Measurements from ENCODE around the gene ARID3A. TPM values are rescaled to one million over a fixed set of nuclear protein-coding genes. Genes with fewer than 3 reads are reported as not detected.
A peak's percentile ranks its signal among the peaks of the same experiment; 100 is the strongest.

Gene ARID3A
- total and polyA plus RNA-seq, 12 donors: 1.6 to 10.2 (median 7.4) TPM

DNA sequence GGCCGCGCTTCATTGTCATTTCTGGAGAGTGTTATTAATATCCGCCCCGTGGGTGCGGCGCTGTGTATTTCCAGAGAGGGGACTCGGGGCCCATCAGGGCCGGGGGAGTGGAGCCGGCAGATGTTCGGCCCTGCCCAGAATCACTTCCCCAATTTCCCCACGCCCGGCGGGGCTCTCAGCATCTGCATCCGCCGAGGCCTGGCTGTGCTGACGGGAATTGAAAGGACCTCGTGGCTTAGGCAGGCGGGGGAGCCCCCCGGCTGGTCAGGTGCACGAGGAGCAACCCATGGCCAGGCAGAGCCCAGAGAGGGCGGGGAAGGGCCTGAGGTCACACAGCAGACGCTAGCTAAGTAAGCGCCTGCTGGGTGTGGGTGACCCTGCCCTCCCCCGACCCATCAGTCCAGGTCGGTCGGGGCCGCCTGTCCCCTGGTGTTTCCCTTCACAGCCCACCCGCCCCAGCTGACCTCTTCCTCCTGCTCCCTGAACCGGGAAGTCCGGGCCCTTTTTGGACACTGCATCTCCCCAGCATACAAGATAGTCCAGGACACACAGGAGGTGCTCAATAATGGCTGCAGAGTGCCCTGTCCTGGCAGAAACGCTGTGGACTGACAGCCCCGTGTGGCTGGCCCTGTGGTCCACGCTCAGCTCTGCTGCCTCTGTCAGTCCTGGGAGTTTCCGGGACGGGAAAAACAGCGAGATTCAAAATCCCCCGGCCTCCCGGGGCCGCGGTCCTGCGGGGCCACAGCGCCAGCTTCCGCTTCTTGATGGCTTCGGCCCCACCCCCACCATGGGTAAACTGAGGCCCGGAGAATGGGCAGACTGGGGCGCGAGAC is 22.1 kb downstream of the ARID3A start:
- Histone ChIP-seq H3K9me3 (replicated peaks in 1 of 3) (no peaks in the 10 kb centered on the region), H3K27me3 (no peaks in the 10 kb centered on the region), H3K36me3 (replicated peaks in 1 of 2) (no peaks in the 10 kb centered on the region), H3K27ac (peak overlapping the region in 1 of 5 donors; percentile 12), H3K4me3 (no peak overlapping the region), H3K4me1 (replicated peaks in 1 of 2) (peaks cover 0 to 12% of the 10 kb centered on the region in 2 donors)
- TF ChIP-seq CTCF (IDR thresholded peaks at IDR 0.05): no peak
- TF ChIP-seq POLR2A (IDR thresholded peaks at IDR 0.05): no peak
- 83 to 91% (median 86%) methylated on average over 13 to 47 of the region's 47 CpGs for WGBS, 4 donors
- DNase-seq: peak in 5 of 7 donors; percentile 52 to 76 (median 67)
- intact Hi-C loops (cut with DNase I): no loop called here

- Histone ChIP-seq H3K9me3 (replicated peaks in 1 of 3) (no peaks in the 10 kb centered on the region), H3K4me1 (replicated peaks in 1 of 2) (peaks cover 0 to 15% of the 10 kb centered on the region in 2 donors), H3K36me3 (replicated peaks in 1 of 2) (no peaks in the 10 kb centered on the region), H3K4me3 (no peak overlapping the region), H3K27me3 (no peaks in the 10 kb centered on the region), H3K27ac (no peak overlapping the region)
- intact Hi-C loops (cut with DNase I): no loop called here
- no peak for DNase-seq
- 84 to 98% (median 89%) methylated on average over 5 to 25 of the region's 25 CpGs for WGBS, 4 donors
- TF ChIP-seq CTCF (IDR thresholded peaks at IDR 0.05) (no peak), POLR2A (IDR thresholded peaks at IDR 0.05) (no peak)
Measured at GRCh38 chr19:948842-949496, 23.1 kb downstream of the ARID3A start.

DNA sequence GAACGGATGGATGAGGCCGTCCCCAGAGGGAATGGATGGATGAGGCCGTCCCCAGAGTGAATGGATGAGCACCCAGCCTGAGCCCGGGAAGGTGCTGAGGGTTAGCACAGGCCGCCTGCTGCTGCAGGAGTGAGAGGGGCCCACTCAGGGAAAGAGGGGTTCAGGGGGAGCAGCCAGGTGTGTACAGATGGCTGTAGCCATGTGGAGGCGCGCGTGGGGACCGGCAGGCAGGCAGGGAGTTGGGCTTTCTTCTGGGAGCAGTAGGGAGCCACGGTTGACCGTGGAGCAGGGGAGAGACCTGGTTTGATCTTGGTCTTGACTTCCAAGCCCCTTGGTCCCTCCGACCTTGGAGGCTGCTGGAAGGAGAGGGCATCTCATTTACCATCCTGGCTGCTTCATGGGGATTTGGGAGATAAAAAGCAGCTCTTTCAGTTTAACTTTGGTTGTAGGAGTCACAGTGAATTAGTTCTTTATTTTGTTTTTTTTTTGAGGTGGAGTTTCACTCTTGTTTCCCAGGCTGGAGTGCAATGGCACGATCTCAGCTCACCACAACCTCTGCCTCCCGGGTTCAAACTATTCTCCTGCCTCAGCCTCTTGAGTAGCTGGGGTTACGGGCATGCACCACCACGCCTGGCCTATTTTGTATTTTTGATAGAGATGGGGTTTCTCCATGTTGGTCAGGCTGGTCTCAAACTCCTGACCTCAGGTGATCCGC is 24.7 kb downstream of the ARID3A start:
- Histone ChIP-seq H3K9me3 (replicated peaks in 1 of 3) (no peaks in the 10 kb centered on the region), H3K4me3 (no peak overlapping the region), H3K27me3 (no peaks in the 10 kb centered on the region), H3K4me1 (replicated peaks in 1 of 2) (peaks cover 0 to 10% of the 10 kb centered on the region in 2 donors), H3K36me3 (replicated peaks in 1 of 2) (no peaks in the 10 kb centered on the region), H3K27ac (no peak overlapping the region)
- 86 to 88% (median 87%) methylated on average over 17 of the region's 17 CpGs for WGBS, 4 donors
- TF ChIP-seq CTCF (IDR thresholded peaks at IDR 0.05) (no peak), POLR2A (IDR thresholded peaks at IDR 0.05) (no peak)
- intact Hi-C loops (cut with DNase I): no loop called here
- no peak for DNase-seq

GRCh38 chr19:952049-952679 is 26.3 kb downstream of the ARID3A start:
- intact Hi-C loops (cut with DNase I): no loop called here
- Histone ChIP-seq H3K4me3 (no peak overlapping the region), H3K27ac (no peak overlapping the region), H3K4me1 (replicated peaks in 1 of 2) (peaks cover 0 to 10% of the 10 kb centered on the region in 2 donors), H3K9me3 (replicated peaks in 1 of 3) (no peaks in the 10 kb centered on the region), H3K27me3 (no peaks in the 10 kb centered on the region), H3K36me3 (replicated peaks in 1 of 2) (no peaks in the 10 kb centered on the region)
- 71 to 87% (median 77%) methylated on average over 13 to 14 of the region's 14 CpGs for whole genome bisulfite sequencing, 4 donors
- no peak for DNase-seq
- TF ChIP-seq POLR2A (IDR thresholded peaks at IDR 0.05) (no peak), CTCF (IDR thresholded peaks at IDR 0.05) (no peak)
